ENCODE data around the gene NBEA. TPM values are rescaled to one million over a fixed set of nuclear protein-coding genes. Genes with fewer than 3 reads are reported as not detected.

NBEA gene
- total RNA-seq, 1 donor from 2014 or later, result 16.3 TPM

- DNase-seq (ENCODE audit: low spot score) (no peak), ATAC-seq (no peak)
- intact Hi-C loops (cut with DNase I), result no loop called here
Measured at GRCh38 chr13:35219021-35219420, 277.0 kb downstream of the NBEA start.

- DNase-seq (ENCODE audit: low spot score) (no peak), ATAC-seq (no peak)
- intact Hi-C loops (cut with DNase I), result no loop called here
Measured at GRCh38 chr13:35225159-35225558, 283.1 kb downstream of the NBEA start.

GRCh38 chr13:35225582-35225981 lies 283.5 kb downstream of the NBEA start:
- DNase-seq (ENCODE audit: low spot score), result no peak
- intact Hi-C loops (cut with DNase I), result no loop called here
- no peak for ATAC-seq

- ATAC-seq (no peak), DNase-seq (ENCODE audit: low spot score) (no peak)
- intact Hi-C loops (cut with DNase I), result no loop called here
Measured at GRCh38 chr13:35228536-35228935, 286.5 kb downstream of the NBEA start.

- ATAC-seq, result no peak
- intact Hi-C loops (cut with DNase I), result no loop called here
- no peak for DNase-seq (ENCODE audit: low spot score)
Measured at GRCh38 chr13:35231426-35231825, 289.4 kb downstream of the NBEA start.

GRCh38 chr13:35238274-35238673 lies 296.2 kb downstream of the NBEA start:
- DNase-seq (ENCODE audit: low spot score), result no peak
- ATAC-seq, result no peak
- intact Hi-C loops (cut with DNase I), result no loop called here

GRCh38 chr13:35252536-35253205 lies 310.6 kb downstream of the NBEA start:
- DNase-seq (ENCODE audit: low spot score), result no peak
- intact Hi-C loops (cut with DNase I), result no loop called here
- ATAC-seq, result no peak

GRCh38 chr13:35255241-35255640 lies 313.2 kb downstream of the NBEA start:
- DNase-seq (ENCODE audit: low spot score) (no peak), ATAC-seq (peak; percentile 20)
- intact Hi-C loops (cut with DNase I), result no loop called here

GRCh38 chr13:35256459-35257148 lies 314.5 kb downstream of the NBEA start:
- intact Hi-C loops (cut with DNase I), result no loop called here
- DNase-seq (ENCODE audit: low spot score), result no peak
- ATAC-seq, result peak; percentile 32

- no peak for ATAC-seq
- DNase-seq (ENCODE audit: low spot score), result no peak
- intact Hi-C loops (cut with DNase I), result no loop called here
Measured at GRCh38 chr13:35260316-35260715, 318.2 kb downstream of the NBEA start.

GRCh38 chr13:35266412-35266811 lies 324.3 kb downstream of the NBEA start:
- DNase-seq (ENCODE audit: low spot score) (no peak), ATAC-seq (no peak)
- intact Hi-C loops (cut with DNase I), result no loop called here

GRCh38 chr13:35278917-35279316 lies 336.8 kb downstream of the NBEA start:
- intact Hi-C loops (cut with DNase I), result no loop called here
- DNase-seq (ENCODE audit: low spot score) (no peak), ATAC-seq (no peak)

- no peak for ATAC-seq
- DNase-seq (ENCODE audit: low spot score), result no peak
- intact Hi-C loops (cut with DNase I), result no loop called here
Measured at GRCh38 chr13:35279500-35279899, 337.4 kb downstream of the NBEA start.

- DNase-seq (ENCODE audit: low spot score) (no peak), ATAC-seq (no peak)
- intact Hi-C loops (cut with DNase I), result no loop called here
Measured at GRCh38 chr13:35283856-35284255, 341.8 kb downstream of the NBEA start.

GRCh38 chr13:35285677-35286076 lies 343.6 kb downstream of the NBEA start:
- no peak for DNase-seq (ENCODE audit: low spot score)
- intact Hi-C loops (cut with DNase I), result no loop called here
- no peak for ATAC-seq

- intact Hi-C loops (cut with DNase I), result no loop called here
- no peak for DNase-seq (ENCODE audit: low spot score)
- ATAC-seq, result no peak
Measured at GRCh38 chr13:35292329-35292728, 350.3 kb downstream of the NBEA start.

GRCh38 chr13:35293579-35294226 lies 351.6 kb downstream of the NBEA start:
- intact Hi-C loops (cut with DNase I), result no loop called here
- DNase-seq (ENCODE audit: low spot score) (no peak), ATAC-seq (no peak)

GRCh38 chr13:35309706-35310105 lies 367.6 kb downstream of the NBEA start:
- DNase-seq (ENCODE audit: low spot score), result no peak
- intact Hi-C loops (cut with DNase I), result no loop called here
- no peak for ATAC-seq

- ATAC-seq, result no peak
- intact Hi-C loops (cut with DNase I), result no loop called here
- DNase-seq (ENCODE audit: low spot score), result no peak
Measured at GRCh38 chr13:35332134-35332533, 390.1 kb downstream of the NBEA start.

GRCh38 chr13:35333157-35333556 lies 391.1 kb downstream of the NBEA start:
- intact Hi-C loops (cut with DNase I), result no loop called here
- ATAC-seq (no peak), DNase-seq (ENCODE audit: low spot score) (no peak)

Data from sciatic nerve (tissue), 2 donors.